22Rv1 (cell line): ENCODE results near the gene MRPL9.

Experiments
- CTCF ChIP-seq: fragments of 450-650 bp; IDR thresholded peaks from 2 replicates; pipeline ENCODE4 v1.5.1; 2017; ENCODE audit warnings: mild to moderate bottlenecking
- ZFX ChIP-seq: fragments of 450-650 bp; IDR thresholded peaks from 2 replicates; pipeline ENCODE4 v1.6.1; 2017; ENCODE audit warnings: antibody characterized with exemption, borderline replicate concordance

GRCh38 chr1:151779852-151780251 lies 16.6 kb upstream of the MRPL9 start:
- TF ChIP-seq CTCF (no peak), ZFX (no peak)
